ENCODE measurements around the gene ALDH1L1. TPM values are rescaled to one million over a fixed set of nuclear protein-coding genes. Genes with fewer than 3 reads are reported as not detected.

ALDH1L1 gene
- polyA plus RNA-seq, 3 donors = not detected

- Mint-ChIP-seq H3K4me3 (no peak overlapping the region), H3K36me3 (no peaks in the 10 kb centered on the region), H3K27ac (no peak overlapping the region), H3K27me3 (ENCODE audit: low read depth in 3 of 3) (peaks cover 1 to 11% (median 11%) of the 10 kb centered on the region in 3 donors), H3K4me1 (no peaks in the 10 kb centered on the region), H3K9me3 (no peaks in the 10 kb centered on the region)
- 95% methylated on average over 14 of the region's 16 CpGs for WGBS (ENCODE audit: insufficient coverage)
- no peak overlapping the region for H3K4me3 ChIP-seq (replicated peaks in 1 of 3; ENCODE audit: low read depth in 2 of 3, low read length in 3 of 3)
- no peaks in the 10 kb centered on the region for H3K79me2 ChIP-seq (ENCODE audit: insufficient read depth, low read length)
- H3K27ac ChIP-seq (ENCODE audit: low read depth in 1 of 2, low read length in 2 of 2) = no peak overlapping the region
- H3K4me2 ChIP-seq (replicated peaks; ENCODE audit: extremely low read depth, low read length, poor library complexity, severe bottlenecking) = no peak overlapping the region
- no peaks in the 10 kb centered on the region for H4K20me1 ChIP-seq (ENCODE audit: insufficient read depth, low read length)
- H3K9me3 ChIP-seq (replicated peaks in 1 of 2; ENCODE audit: control insufficient read depth in 1 of 2, insufficient read depth in 1 of 2, low read length in 2 of 2) = no peaks in the 10 kb centered on the region
- H3K9ac ChIP-seq (ENCODE audit: insufficient read depth, low read length, poor library complexity, severe bottlenecking) = no peak overlapping the region
- H3K36me3 ChIP-seq (replicated peaks in 1 of 2; ENCODE audit: control insufficient read depth in 1 of 2, insufficient read depth in 2 of 2, low read length in 2 of 2) = no peaks in the 10 kb centered on the region
- H3K27me3 ChIP-seq (ENCODE audit: control insufficient read depth in 2 of 2, insufficient read depth in 2 of 2, low read length in 2 of 2) = no peaks in the 10 kb centered on the region
- no peak for TF ChIP-seq CTCF (IDR thresholded peaks at IDR 0.05)
- no peaks in the 10 kb centered on the region for H3K4me1 ChIP-seq (ENCODE audit: control insufficient read depth in 1 of 2, insufficient read depth in 2 of 2, low read length in 2 of 2)
- DNase-seq = no peak
- no peak overlapping the region for H2AFZ ChIP-seq (ENCODE audit: insufficient read depth, low read depth, low read length, poor library complexity, severe bottlenecking)
- intact Hi-C loops (cut with micrococcal nuclease) = no loop called here
These were observed 65.7 kb downstream of the ALDH1L1 start for GRCh38 chr3:126114443-126115386.

GRCh38 chr3:126113733-126114442 lies 66.5 kb downstream of the ALDH1L1 start:
- Histone ChIP-seq H3K4me2 (replicated peaks; ENCODE audit: extremely low read depth, low read length, poor library complexity, severe bottlenecking) (no peak overlapping the region), H2AFZ (ENCODE audit: insufficient read depth, low read depth, low read length, poor library complexity, severe bottlenecking) (no peak overlapping the region), H4K20me1 (ENCODE audit: insufficient read depth, low read length) (no peaks in the 10 kb centered on the region), H3K27ac (ENCODE audit: low read depth in 1 of 2, low read length in 2 of 2) (no peak overlapping the region), H3K9me3 (replicated peaks in 1 of 2; ENCODE audit: control insufficient read depth in 1 of 2, insufficient read depth in 1 of 2, low read length in 2 of 2) (no peaks in the 10 kb centered on the region), H3K9ac (ENCODE audit: insufficient read depth, low read length, poor library complexity, severe bottlenecking) (no peak overlapping the region), H3K36me3 (replicated peaks in 1 of 2; ENCODE audit: control insufficient read depth in 1 of 2, insufficient read depth in 2 of 2, low read length in 2 of 2) (no peaks in the 10 kb centered on the region), H3K27me3 (ENCODE audit: control insufficient read depth in 2 of 2, insufficient read depth in 2 of 2, low read length in 2 of 2) (no peaks in the 10 kb centered on the region), H3K79me2 (ENCODE audit: insufficient read depth, low read length) (no peaks in the 10 kb centered on the region), H3K4me3 (replicated peaks in 1 of 3; ENCODE audit: low read depth in 2 of 3, low read length in 3 of 3) (no peak overlapping the region), H3K4me1 (ENCODE audit: control insufficient read depth in 1 of 2, insufficient read depth in 2 of 2, low read length in 2 of 2) (no peaks in the 10 kb centered on the region)
- Mint-ChIP-seq H3K4me3 (no peak overlapping the region), H3K36me3 (no peaks in the 10 kb centered on the region), H3K4me1 (no peaks in the 10 kb centered on the region), H3K27me3 (ENCODE audit: low read depth in 3 of 3) (peaks cover 0 to 10% (median 9%) of the 10 kb centered on the region in 3 donors), H3K9me3 (no peaks in the 10 kb centered on the region), H3K27ac (no peak overlapping the region)
- DNase-seq = no peak
- no peak for TF ChIP-seq CTCF (IDR thresholded peaks at IDR 0.05)
- WGBS (ENCODE audit: insufficient coverage) = 100% methylated on average over 1 of the region's 9 CpGs
- intact Hi-C loops (cut with micrococcal nuclease) = no loop called here
